T-cell (primary cell): ENCODE results near the gene MAN1C1. TPM values are rescaled to one million over a fixed set of nuclear protein-coding genes. Genes with fewer than 3 reads are reported as not detected.
A peak's percentile ranks its signal among the peaks of the same experiment; 100 is the strongest.

Experiments
- ATAC-seq, 4 experiments: fragments of 200-7000 bp in 3 of 4; fragments of 150-1000 bp in 1 of 4; cut with Tn5 transposase; replicated peaks in 1 of 4; 1 replicate in 3 of 4; 2 replicates in 1 of 4; pipeline ENCODE4 v1.10.0; 2021; ENCODE audit warnings: moderate library complexity in 3 of 4, mild to moderate bottlenecking in 2 of 4, moderate number of reproducible peaks in 1 of 4
- CTCF ChIA-PET, 2 donors: fragments of 300-600 bp; sonication (Branson Sonifier 250); formaldehyde crosslinking; loops; one replicate each; lab custom pipeline; 2022; ENCODE audit warnings: antibody characterized with exemption in 2 of 2; lab: Charles Lee
- POLR2A ChIA-PET, 2 donors: fragments of 300-600 bp; sonication (Branson Sonifier 250); formaldehyde crosslinking; loops; one replicate each; lab custom pipeline; 2022; ENCODE audit warnings: antibody characterized with exemption in 2 of 2; lab: Charles Lee
- DNase-seq, 35 experiments: peaks; one replicate each; pipeline versions ENCODE4 v3.0.0 to v3.0.0-alpha.2; 2013 to 2023
- H3K27ac ChIP-seq: one replicate; pipeline ENCODE4 v1.5.1; 2013; ENCODE audit warnings: low read length
- H3K27me3 ChIP-seq, 2 experiments: replicated peaks in 1 of 2; 1 replicate in 1 of 2; 2 replicates in 1 of 2; pipeline versions ENCODE4 v1.6.1 to v1.7.0; 2013; ENCODE audit warnings: low read length in 1 of 2, mixed read lengths in 1 of 2; ENCODE audit not compliant: control insufficient read depth in 2 of 2, insufficient read depth in 2 of 2; ENCODE audit errors: extremely low read depth in 1 of 2
- H3K36me3 ChIP-seq, 2 donors: 1 replicate in 1 of 2; 2 replicates in 1 of 2; pipeline versions ENCODE4 v1.6.1 to v1.7.0; 2013; ENCODE audit warnings: low read length in 1 of 2; ENCODE audit not compliant: control insufficient read depth in 2 of 2, insufficient read depth in 1 of 2; ENCODE audit errors: extremely low read depth in 1 of 2
- H3K4me1 ChIP-seq, 2 experiments: 1 replicate in 1 of 2; 2 replicates in 1 of 2; pipeline versions ENCODE4 v1.6.1 to v1.7.0; 2013; ENCODE audit warnings: low read length in 2 of 2, mixed read lengths in 1 of 2; ENCODE audit not compliant: insufficient read depth in 2 of 2, control insufficient read depth in 1 of 2; ENCODE audit errors: extremely low read depth in 1 of 2
- H3K4me3 ChIP-seq, 2 donors: 1 replicate in 1 of 2; 2 replicates in 1 of 2; pipeline versions ENCODE4 v1.5.1 to v1.7.0; 2013; ENCODE audit warnings: mild to moderate bottlenecking in 2 of 2, low read length in 1 of 2, moderate library complexity in 1 of 2; ENCODE audit not compliant: control insufficient read depth in 1 of 2; ENCODE audit errors: extremely low read depth in 1 of 2
- H3K9me3 ChIP-seq: 2 replicates; pipeline ENCODE4 v1.7.0; 2013
- H3K27ac Mint-ChIP-seq, 2 donors: one replicate each; pipeline ENCODE4 v1.8.0; 2020 to 2021; ENCODE audit warnings: mild to moderate bottlenecking in 2 of 2, mixed read lengths in 2 of 2
- H3K27me3 Mint-ChIP-seq, 2 donors: one replicate each; pipeline ENCODE4 v1.8.0; 2021 to 2022; ENCODE audit warnings: mixed read lengths in 2 of 2
- H3K36me3 Mint-ChIP-seq: one replicate; pipeline ENCODE4 v1.8.0; 2021; ENCODE audit warnings: mixed read lengths
- H3K4me1 Mint-ChIP-seq, 3 donors: one replicate each; pipeline ENCODE4 v1.8.0; 2020 to 2022; ENCODE audit warnings: mixed read lengths in 3 of 3, mild to moderate bottlenecking in 1 of 3
- H3K4me3 Mint-ChIP-seq, 3 donors: one replicate each; pipeline ENCODE4 v1.8.0; 2020 to 2022; ENCODE audit warnings: mild to moderate bottlenecking in 3 of 3, mixed read lengths in 3 of 3, moderate library complexity in 3 of 3
- H3K9me3 Mint-ChIP-seq, 3 donors: one replicate each; pipeline ENCODE4 v1.8.0; 2020 to 2022; ENCODE audit warnings: mixed read lengths in 3 of 3
- WGBS: methylation state at CpG from one replicate; pipeline ENCODE4 v1.1.5; 2013; ENCODE audit warnings: missing lambda C conversion rate; ENCODE audit not compliant: insufficient coverage; 5-methylcytosine and 5-hydroxymethylcytosine counted together
- total RNA-seq, 35 experiments: library from RNA in 6 of 35; stranded (reverse) in 6 of 35; fragments of 120-200 nt in 1 of 35; gene quantifications; one replicate each; pipeline versions ENCODE4 v1.2.1 to v1.2.4 and lab custom pipeline; 2013 to 2026

The MAN1C1 gene
- total RNA-seq, 5 donors from 2014 or later (not counting 1 experiment from before 2014, with no cell fraction given): 57.5 to 90.5 (median 65.5) TPM

DNA sequence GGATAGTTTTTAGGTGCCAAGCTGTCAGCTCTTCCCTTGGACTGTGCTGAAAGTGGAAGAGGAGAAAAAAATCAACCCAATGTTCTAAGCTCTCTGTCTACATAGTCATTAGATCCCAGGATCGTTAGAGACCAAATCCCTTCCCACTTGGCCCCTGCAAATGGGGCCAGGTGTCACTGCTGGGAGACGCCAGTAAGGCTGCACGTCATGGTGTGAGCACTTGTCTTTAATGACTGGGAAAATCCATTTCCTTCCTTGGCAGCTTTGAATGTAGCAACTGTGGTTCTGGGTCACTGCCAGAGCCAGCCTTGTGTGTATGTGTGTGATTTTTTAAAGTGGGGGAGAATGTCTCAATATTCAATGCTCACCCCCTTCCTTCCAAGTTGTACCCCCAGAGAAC, 59.9 kb downstream of the MAN1C1 start:
- POLR2A ChIA-PET: interaction anchor here (0.7 to 1.1 kb wide), 3 partner anchors 12 to 77 kb away, joined by 3 to 4 read pairs (median 3); no protein-coding TSS in a partner anchor
- H3K36me3 ChIP-seq: peaks cover 8% of the 10 kb centered on the region in 2 donors
- no peaks in the 10 kb centered on the region for H3K27me3 Mint-ChIP-seq
- CTCF ChIA-PET: interaction anchor here (1.0 to 2.1 kb wide), 5 partner anchors 16 to 67 kb away, joined by 3 to 11 read pairs (median 6); no protein-coding TSS in a partner anchor
- peak overlapping the region; percentile 25 to 29 for H3K4me3 ChIP-seq
- peak overlapping the region; percentile 91 to 93 for H3K27ac Mint-ChIP-seq
- ATAC-seq (peak in 2 of 4 experiments; percentile 3 to 16), DNase-seq (peak in 8 of 35 experiments; percentile 6 to 50 (median 14))
- H3K4me1 Mint-ChIP-seq: peaks cover 86 to 89% (median 87%) of the 10 kb centered on the region in 3 donors
- no peaks in the 10 kb centered on the region for H3K27me3 ChIP-seq
- H3K4me3 Mint-ChIP-seq: peak overlapping the region; percentile 65 to 79 (median 74)
- no peaks in the 10 kb centered on the region for H3K9me3 Mint-ChIP-seq
- WGBS: 0% methylated on average over 2 of the region's 3 CpGs
- H3K4me1 ChIP-seq: peaks cover 67 to 70% of the 10 kb centered on the region in 2 experiments
- peak overlapping the region; percentile 46 for H3K27ac ChIP-seq
- no peaks in the 10 kb centered on the region for H3K9me3 ChIP-seq
- H3K36me3 Mint-ChIP-seq: peaks cover 21% of the 10 kb centered on the region

DNA sequence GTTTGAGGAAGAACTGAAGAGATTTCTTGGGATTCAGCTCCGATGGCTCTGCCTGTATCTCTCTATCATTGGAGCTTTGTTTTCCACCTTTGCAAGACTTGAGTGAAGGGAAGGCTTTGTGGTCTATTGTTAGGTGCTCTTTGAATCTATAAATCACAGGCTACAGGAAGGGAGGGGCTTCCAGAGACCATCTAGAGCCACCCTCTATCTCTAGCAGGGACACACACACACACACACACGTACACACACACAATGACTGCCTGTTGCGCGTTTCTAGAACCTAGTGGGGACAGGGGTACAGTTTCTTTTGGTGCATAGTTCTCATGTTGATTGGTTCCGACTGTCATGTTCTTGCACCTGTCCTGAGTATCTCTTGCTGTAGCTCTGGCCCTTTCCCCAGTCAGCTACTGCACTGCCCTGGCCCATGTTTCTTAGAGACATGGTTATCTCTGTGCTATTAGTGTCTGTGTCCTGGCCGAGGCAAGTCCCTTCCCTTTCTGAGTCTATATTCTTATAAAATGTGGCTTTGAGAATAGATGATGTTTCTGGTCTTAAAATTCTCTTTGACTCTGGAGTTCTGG, 60.7 kb downstream of the MAN1C1 start:
- no peaks in the 10 kb centered on the region for H3K27me3 Mint-ChIP-seq
- peak overlapping the region in 1 of 2 donors; percentile 25 for H3K4me3 ChIP-seq
- peak in 3 of 4 experiments; percentile 12 to 27 (median 25) for ATAC-seq
- no peaks in the 10 kb centered on the region for H3K27me3 ChIP-seq
- peaks cover 65 to 69% of the 10 kb centered on the region in 2 experiments for H3K4me1 ChIP-seq
- peak in 22 of 35 experiments; percentile 10 to 53 (median 34) for DNase-seq
- WGBS: 60% methylated on average over 1 of the region's 6 CpGs
- ChIA-PET CTCF (interaction anchor here in 1 of 2 donors (2.1 kb wide), 1 partner anchor 68 kb away, joined by 11 read pairs; no protein-coding TSS in a partner anchor), POLR2A (interaction anchor here (0.7 to 0.9 kb wide), 2 partner anchors 11 to 76 kb away, joined by 3 to 4 read pairs; no protein-coding TSS in a partner anchor)
- peak overlapping the region; percentile 4 for H3K27ac ChIP-seq
- H3K9me3 ChIP-seq: no peaks in the 10 kb centered on the region
- H3K36me3 ChIP-seq: peaks cover 3 to 6% of the 10 kb centered on the region in 2 donors
- peaks cover 16% of the 10 kb centered on the region for H3K36me3 Mint-ChIP-seq
- peaks cover 85 to 87% (median 86%) of the 10 kb centered on the region in 3 donors for H3K4me1 Mint-ChIP-seq
- H3K4me3 Mint-ChIP-seq: peak overlapping the region; percentile 65 to 79 (median 74)
- H3K27ac Mint-ChIP-seq: peak overlapping the region; percentile 91 to 93
- no peaks in the 10 kb centered on the region for H3K9me3 Mint-ChIP-seq

DNA sequence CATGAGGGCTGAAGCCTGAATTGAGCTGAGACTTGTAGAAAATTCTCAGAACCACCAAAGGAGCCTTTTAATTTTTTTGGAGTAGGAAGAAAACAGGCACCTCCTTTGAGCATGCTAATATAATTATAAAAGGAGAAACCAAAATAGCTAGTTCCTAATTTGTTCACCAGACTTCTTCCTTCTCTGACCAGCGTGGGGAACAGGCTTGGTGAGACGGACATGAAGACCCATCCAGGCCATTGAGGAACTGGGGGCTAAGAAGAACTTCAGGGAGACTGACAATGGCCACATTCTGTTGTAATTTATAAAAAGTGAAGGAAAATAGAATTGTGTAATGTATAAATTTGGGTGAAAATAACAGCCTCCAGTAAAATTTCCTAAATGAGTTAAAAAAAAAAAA, 62.6 kb downstream of the MAN1C1 start:
- peaks cover 77 to 82% (median 82%) of the 10 kb centered on the region in 3 donors for H3K4me1 Mint-ChIP-seq
- Histone ChIP-seq H3K36me3 (peaks cover 2 to 7% of the 10 kb centered on the region in 2 donors), H3K27ac (no peak overlapping the region), H3K4me3 (no peak overlapping the region), H3K9me3 (no peaks in the 10 kb centered on the region), H3K4me1 (peaks cover 57 to 58% of the 10 kb centered on the region in 2 experiments), H3K27me3 (no peaks in the 10 kb centered on the region)
- ChIA-PET POLR2A (interaction anchor here in 1 of 2 donors (0.6 kb wide), 1 partner anchor 348 kb away, joined by 3 read pairs; no protein-coding TSS in a partner anchor), CTCF (interaction anchor here (0.6 to 0.7 kb wide), 2 partner anchors 162 to 276 kb away, joined by 3 to 5 read pairs; no protein-coding TSS in a partner anchor)
- ATAC-seq: no peak
- no CpG with 5 or more reads among the region's 2 CpGs for WGBS
- peak overlapping the region in 2 of 3 donors; percentile 8 to 79 for H3K4me3 Mint-ChIP-seq
- H3K36me3 Mint-ChIP-seq: peaks cover 9% of the 10 kb centered on the region
- H3K27ac Mint-ChIP-seq: peak overlapping the region; percentile 91 to 93
- no peak for DNase-seq
- H3K27me3 Mint-ChIP-seq: no peaks in the 10 kb centered on the region
- H3K9me3 Mint-ChIP-seq: no peaks in the 10 kb centered on the region

DNA sequence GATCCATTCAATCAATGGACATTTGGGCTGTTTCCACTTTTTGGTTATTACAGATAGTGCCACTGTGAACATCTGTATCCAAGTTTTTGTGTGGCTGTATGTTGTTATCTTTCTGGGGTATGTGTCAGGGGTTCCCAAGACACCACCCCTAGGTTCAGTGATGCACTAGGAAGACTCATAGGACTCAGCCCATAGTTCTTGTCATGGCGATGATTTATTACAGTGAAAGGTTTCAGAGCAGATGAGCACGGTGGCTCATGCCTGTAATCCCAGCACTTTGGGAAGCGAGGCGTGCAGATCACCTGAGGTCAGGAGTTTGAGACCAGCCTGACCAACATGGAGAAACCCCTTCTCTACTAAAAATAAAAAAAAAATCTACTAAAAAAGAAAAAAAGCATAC, 64.1 kb downstream of the MAN1C1 start:
- H3K27me3 Mint-ChIP-seq: no peaks in the 10 kb centered on the region
- peaks cover 6 to 7% of the 10 kb centered on the region in 2 donors for H3K36me3 ChIP-seq
- H3K36me3 Mint-ChIP-seq: peaks cover 9% of the 10 kb centered on the region
- ChIA-PET POLR2A (no interaction called here), CTCF (no interaction called here)
- DNase-seq: no peak
- no peak overlapping the region for H3K4me3 ChIP-seq
- peaks cover 77 to 82% (median 78%) of the 10 kb centered on the region in 3 donors for H3K4me1 Mint-ChIP-seq
- 96% methylated on average over 4 of the region's 4 CpGs for WGBS
- H3K4me3 Mint-ChIP-seq: no peak overlapping the region
- ATAC-seq: no peak
- H3K27me3 ChIP-seq: no peaks in the 10 kb centered on the region
- H3K27ac ChIP-seq: no peak overlapping the region
- peaks cover 44 to 54% of the 10 kb centered on the region in 2 experiments for H3K4me1 ChIP-seq
- no peaks in the 10 kb centered on the region for H3K9me3 Mint-ChIP-seq
- H3K27ac Mint-ChIP-seq: peak overlapping the region; percentile 4 to 68
- H3K9me3 ChIP-seq: no peaks in the 10 kb centered on the region

DNA sequence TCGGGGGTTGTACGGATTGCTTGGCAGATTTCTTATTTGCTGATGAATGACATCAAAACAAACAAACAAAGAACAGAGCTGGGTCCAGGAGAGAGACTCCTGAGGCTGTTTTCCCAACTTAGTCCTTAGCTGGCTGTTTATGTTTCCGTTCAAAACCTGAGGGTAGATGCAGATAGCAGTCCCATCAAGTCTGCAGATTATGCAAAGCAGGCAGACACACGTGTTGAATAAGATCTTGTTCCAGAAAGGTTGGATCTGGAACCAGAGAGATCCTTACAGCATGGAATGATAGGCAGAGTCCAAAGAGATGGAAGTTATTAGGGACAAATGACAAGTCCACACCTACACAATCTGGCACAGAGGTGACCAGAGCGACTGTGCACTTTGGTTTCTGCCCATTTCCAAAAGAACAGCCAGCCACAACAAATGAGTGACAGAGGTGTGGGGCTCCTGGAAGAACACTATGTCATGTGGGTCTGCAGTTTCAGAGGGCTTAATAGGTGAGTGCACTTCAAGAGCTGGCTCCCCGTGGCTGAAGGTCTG, 65.5 kb downstream of the MAN1C1 start:
- Histone ChIP-seq H3K9me3 (no peaks in the 10 kb centered on the region), H3K36me3 (peaks cover 11 to 18% of the 10 kb centered on the region in 2 donors), H3K4me1 (peaks cover 31 to 40% of the 10 kb centered on the region in 2 experiments), H3K27me3 (no peaks in the 10 kb centered on the region), H3K27ac (no peak overlapping the region), H3K4me3 (no peak overlapping the region)
- H3K4me3 Mint-ChIP-seq: no peak overlapping the region
- CTCF ChIA-PET: interaction anchor here in 1 of 2 donors (0.7 kb wide), 1 partner anchor 1035 kb away, joined by 4 read pairs; no protein-coding TSS in a partner anchor
- ATAC-seq: no peak
- peaks cover 14% of the 10 kb centered on the region for H3K36me3 Mint-ChIP-seq
- no peaks in the 10 kb centered on the region for H3K9me3 Mint-ChIP-seq
- H3K27ac Mint-ChIP-seq: no peak overlapping the region
- no peak for DNase-seq
- peaks cover 68 to 73% (median 70%) of the 10 kb centered on the region in 3 donors for H3K4me1 Mint-ChIP-seq
- POLR2A ChIA-PET: interaction anchor here in 1 of 2 donors (0.6 kb wide), 1 partner anchor 43 kb away, joined by 6 read pairs; no protein-coding TSS in a partner anchor
- 88% methylated on average over 3 of the region's 6 CpGs for WGBS
- H3K27me3 Mint-ChIP-seq: no peaks in the 10 kb centered on the region

DNA sequence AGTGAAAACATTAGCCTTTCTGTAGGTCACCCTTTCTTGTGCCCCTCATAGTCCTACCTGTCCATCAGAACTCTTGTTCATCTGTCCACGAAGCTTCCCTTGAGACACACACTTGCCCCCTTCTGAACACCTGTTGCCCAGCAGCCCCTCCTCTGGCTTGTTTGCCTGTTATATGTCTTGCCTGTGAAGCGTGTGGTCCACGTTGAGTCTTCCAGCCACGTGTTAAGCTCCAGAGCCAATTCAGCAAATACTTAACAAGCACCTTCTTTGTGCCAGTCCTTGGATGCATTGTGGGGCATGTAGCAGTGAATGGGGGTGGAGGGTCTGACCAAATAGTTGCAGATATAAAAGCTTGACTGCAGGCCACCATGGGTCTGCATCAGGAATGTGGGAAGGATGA, 66.6 kb downstream of the MAN1C1 start:
- H3K36me3 Mint-ChIP-seq: peaks cover 14% of the 10 kb centered on the region

More for the DNA sequence above, 66.6 kb downstream of the MAN1C1 start:
- POLR2A ChIA-PET: no interaction called here
- Mint-ChIP-seq H3K27ac (peak overlapping the region in 1 of 2 donors; percentile 18), H3K4me1 (peaks cover 66 to 70% (median 67%) of the 10 kb centered on the region in 3 donors), H3K27me3 (no peaks in the 10 kb centered on the region), H3K4me3 (no peak overlapping the region), H3K9me3 (no peaks in the 10 kb centered on the region)
- ATAC-seq (no peak), DNase-seq (no peak)
- peaks cover 20 to 33% of the 10 kb centered on the region in 2 experiments for H3K4me1 ChIP-seq
- no peaks in the 10 kb centered on the region for H3K9me3 ChIP-seq
- peaks cover 14 to 21% of the 10 kb centered on the region in 2 donors for H3K36me3 ChIP-seq
- H3K27me3 ChIP-seq: no peaks in the 10 kb centered on the region
- no peak overlapping the region for H3K4me3 ChIP-seq
- no peak overlapping the region for H3K27ac ChIP-seq
- CTCF ChIA-PET: no interaction called here
- WGBS: 78% methylated on average over 1 of the region's 4 CpGs
